NCI-H460 (cell line): Measurements from ENCODE around the gene DQX1. TPM values are rescaled to one million over a fixed set of nuclear protein-coding genes. Genes with fewer than 3 reads are reported as not detected.
A peak's percentile ranks its signal among the peaks of the same experiment; 100 is the strongest.

Source experiments
- DNase-seq: peaks from one replicate; pipeline ENCODE4 v3.0.0-alpha.2; 2016; ENCODE audit warnings: low read depth; ENCODE audit errors: extremely low read depth
- total RNA-seq: library from RNA; depleted of rRNA; stranded (reverse); fragments of >200 nt; shearing (Covaris generic); gene quantifications from 2 replicates; pipeline ENCODE4 v1.2.3, GENCODE V29; 2014

DQX1 gene
- total RNA-seq, 1 experiment from 2014 or later: not detected

DNA sequence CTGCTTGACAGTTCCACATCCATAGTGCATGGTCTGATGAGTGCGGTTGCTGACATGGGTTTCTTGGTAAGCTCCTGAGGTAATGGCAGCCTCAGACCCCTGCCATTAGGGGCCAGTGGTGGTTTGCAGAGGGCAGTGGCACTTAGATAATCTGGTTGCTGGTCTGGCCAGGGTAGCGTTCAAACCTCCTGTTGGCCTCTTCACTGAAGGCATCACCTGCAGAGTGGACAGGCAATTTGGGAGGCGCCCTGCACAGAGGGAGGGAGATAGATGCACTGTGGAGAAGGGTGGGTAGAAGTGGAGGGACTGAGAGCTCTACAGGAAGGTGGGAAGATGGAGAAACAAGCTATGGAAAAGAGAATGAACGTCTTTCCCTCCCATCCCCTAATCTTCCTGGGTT is 7.4 kb upstream of the DQX1 start:
- DNase-seq: no peak

DNA sequence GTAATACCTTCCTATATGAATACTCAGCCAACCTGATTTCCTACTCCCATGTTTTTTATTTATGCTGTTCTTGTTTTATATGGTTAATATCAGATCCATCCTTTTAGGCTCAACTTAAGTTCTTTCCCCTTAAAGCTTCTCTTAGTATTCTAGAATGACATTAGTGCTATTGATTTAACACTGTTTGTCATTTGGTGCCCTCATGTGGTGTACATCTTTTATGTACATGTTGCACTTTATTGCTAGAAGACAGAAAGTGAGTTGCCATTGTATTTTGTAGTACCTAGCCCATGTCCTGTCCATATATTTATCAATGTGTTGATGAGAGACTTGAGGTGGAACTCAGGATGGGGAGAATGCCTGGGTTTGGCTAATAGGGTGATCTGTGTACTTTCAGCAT is 6.2 kb upstream of the DQX1 start:
- peak; percentile 54 for DNase-seq

DNA sequence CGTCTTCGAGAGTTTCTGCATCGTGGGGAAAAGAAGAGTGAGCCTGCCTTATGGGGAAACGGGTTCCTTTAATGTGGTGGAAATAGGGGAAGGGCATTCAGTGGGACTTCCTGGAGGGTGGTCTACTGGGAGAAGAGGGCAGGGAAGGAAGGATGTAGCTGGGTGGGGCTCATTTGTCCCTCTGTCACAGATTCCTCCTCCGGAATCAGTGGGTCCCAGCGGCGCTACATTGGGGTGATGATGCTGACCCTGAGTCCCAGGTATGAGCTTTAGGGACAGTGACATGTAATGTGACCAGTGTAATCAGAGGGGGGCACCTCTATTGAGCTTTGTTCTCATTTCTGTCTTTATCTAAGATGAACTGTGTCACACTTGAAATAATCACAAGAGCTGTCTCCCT is 5.6 kb upstream of the DQX1 start:
- DNase-seq: no peak

DNA sequence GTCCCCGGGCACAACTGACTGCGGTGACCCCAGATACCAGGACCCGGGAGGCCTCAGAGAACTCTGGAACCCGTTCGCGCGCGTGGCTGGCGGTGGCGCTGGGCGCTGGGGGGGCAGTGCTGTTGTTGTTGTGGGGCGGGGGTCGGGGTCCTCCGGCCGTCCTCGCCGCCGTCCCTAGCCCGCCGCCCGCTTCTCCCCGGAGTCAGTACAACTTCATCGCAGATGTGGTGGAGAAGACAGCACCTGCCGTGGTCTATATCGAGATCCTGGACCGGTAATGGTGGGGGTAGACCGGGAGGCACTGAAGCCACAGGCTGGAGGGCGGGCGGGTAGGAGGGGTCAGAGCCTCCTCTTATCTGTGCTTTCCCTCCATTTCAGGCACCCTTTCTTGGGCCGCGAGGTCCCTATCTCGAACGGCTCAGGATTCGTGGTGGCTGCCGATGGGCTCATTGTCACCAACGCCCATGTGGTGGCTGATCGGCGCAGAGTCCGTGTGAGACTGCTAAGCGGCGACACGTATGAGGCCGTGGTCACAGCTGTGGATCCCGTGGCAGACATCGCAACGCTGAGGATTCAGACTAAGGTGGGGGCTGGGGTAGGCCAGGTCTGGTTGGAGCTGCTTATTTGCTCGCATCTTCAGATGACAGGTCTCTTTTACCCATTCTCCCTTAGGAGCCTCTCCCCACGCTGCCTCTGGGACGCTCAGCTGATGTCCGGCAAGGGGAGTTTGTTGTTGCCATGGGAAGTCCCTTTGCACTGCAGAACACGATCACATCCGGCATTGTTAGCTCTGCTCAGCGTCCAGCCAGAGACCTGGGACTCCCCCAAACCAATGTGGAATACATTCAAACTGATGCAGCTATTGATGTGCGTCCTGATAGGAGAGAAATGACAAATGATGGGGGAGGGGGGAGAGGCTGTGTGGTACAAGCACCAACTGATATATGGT is 4.5 kb upstream of the DQX1 start:
- DNase-seq: no peak

DNA sequence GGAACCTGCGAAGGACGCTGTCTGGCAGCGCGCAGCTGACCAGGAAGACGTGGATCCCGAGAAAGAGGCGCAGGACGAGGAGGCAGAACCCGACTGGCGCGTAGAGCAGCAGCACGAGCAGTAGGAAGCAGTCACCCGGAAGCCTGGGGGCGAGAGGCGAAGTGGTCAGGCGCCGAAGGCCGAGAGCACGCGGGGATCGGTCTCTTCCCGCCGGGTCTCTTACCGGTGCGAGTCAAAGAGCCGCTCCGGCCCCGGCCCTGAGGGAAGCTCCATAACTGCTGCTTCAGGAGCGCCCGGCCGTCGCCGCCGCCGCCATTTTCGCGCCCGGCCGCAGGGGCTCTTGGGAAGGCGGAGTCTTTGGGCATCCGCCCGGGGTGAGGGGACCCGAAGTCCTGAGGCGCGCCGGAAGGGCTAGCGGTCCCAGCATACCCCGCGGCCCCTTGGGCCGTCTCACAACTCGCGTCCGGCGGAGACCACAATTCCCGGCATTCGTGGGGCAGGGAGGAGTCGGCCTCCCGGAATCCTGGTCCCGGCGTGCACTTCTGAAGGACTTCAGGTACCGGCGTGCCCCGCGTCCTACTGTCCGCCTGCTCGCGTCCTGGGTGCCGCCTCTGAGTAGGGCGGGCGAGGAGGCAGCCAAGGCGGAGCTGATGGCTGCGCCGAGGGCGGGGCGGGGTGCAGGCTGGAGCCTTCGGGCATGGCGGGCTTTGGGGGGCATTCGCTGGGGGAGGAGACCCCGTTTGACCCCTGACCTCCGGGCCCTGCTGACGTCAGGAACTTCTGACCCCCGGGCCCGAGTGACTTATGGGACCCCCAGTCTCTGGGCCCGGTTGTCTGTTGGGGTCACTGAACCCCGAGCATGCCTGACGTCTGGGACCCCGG is 3.6 kb upstream of the DQX1 start, which contains the start of the genes AUP1 and HTRA2:
TSS of gene AUP1 (minus strand) at position 350 of the 882 bp plus-strand sequence. CDS start at position 273, 77 bp downstream.
TSS of gene HTRA2 (plus strand) at position 577 of the 882 bp plus-strand sequence. CDS start at position 651, 74 bp downstream.
- peak; percentile 99 for DNase-seq

DNA sequence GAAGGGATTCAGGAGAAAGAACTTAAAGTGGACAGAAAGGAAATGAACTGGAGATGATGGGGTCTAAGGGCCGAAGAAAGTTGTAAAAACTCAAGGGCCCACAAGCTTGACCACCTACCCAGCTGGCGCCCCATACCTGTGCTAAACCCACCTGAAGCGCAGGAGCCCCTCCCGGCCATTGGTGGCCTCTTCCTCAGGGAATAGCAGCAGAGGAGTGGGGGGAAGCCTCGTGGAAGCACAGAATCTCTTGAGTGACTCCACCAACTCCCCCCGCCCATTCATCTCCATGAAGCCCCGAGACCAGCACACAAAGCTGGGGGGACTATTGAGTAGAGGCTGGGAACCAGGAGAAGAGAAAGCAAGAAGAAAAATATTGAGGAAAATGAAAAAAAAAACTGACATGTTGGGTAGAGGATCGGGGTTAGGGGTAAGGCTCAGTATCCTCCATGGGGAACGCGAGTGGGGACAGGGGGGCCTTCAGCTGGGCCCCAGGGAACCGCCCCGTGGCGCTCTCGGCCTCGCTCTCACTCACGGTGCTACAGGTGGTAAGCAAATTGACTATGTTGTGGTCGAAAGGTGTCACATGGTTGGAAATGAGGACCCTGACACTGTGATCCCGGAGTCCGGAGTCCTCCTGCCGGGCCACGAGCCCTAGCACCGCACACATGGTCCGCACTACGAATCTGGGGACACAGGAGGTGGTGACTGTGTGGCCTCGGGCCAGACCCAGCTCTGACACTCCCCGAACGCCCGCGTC is 2.7 kb upstream of the DQX1 start:
- no peak for DNase-seq

DNA sequence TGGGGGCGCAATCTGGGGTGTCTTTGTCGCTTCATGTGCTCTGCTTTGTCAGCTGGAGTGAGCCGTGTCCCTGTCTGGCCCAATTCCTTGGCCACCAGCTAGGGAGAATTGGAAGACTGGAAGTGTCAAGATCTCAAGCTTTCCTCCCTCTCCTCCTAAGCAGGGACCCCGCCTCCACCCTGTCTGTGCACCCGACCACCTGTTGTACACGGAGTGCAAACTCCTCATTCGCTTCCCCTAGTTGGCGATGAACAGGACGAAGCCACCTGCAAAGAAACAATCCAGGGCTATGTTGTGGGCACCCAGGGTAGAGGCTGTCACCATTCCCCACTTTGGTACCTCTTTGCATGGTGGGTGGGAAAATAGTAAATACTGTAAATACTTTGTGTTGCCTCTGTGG is 1.7 kb upstream of the DQX1 start:
- DNase-seq: no peak

DNA sequence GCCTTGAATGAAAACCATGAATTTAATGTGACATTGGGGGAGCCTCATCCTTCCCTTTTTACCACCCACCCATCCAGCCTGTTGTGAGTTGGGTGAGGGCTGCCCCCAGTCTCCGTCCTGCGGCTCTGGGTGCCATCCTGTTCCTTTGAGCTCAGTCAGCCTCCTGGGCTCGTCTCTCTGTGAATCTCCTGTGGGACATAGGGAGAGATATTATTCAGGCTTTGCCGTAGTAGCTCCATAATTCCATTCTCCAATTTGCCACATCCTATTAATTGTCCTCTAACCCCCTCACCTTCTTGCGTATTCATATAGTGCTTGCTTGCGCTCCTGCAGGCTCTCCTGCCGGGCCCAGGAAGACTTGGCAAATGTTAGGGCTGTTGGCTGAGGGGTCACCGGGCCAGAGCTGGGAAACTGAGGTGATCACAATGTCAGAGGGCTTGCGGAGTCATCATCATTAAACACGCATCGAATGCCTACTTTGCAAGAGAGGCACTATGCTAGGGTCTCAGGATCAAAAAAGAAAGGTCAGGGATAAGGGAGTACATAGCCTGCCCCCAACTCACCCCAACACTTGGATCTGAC is 709 bp upstream of the DQX1 start:
- DNase-seq: no peak

DNA sequence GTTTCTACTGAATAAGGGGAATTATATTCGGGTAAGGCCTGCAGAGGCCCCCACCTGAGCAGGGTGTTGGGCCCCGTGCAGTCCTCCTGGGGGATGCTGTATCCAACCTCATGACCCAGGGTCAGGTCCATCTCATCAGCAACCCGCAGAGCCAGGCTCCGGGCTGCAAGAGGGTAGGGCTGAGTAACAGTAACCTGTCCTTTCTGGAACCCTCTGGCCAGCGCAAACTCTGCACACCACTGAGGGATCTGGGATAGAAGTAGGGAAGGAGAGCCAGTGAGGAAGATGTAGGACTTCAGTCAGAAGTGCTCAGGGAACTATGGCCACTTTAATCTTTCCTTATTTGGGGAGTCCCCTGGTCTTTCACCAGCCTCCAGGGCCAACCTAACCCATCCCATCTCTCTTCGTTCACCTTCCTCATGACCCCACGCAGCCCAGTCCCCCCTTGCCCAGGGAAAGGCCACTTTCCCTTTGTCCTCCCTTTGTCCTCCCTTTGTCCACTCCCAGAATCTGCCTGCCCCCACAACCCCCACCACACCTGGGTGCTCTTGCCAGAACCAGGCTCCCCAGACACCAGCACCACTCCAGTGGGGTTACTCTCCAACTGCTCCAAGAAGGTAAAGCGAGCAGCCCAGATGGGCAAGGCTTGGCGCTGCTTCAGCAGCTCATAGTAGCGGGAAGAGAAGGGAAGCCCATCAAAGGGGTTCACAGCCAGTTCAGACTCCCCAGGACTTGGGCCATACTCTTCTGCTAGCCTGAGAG is 895 bp downstream of the DQX1 start:
- DNase-seq: no peak

DNA sequence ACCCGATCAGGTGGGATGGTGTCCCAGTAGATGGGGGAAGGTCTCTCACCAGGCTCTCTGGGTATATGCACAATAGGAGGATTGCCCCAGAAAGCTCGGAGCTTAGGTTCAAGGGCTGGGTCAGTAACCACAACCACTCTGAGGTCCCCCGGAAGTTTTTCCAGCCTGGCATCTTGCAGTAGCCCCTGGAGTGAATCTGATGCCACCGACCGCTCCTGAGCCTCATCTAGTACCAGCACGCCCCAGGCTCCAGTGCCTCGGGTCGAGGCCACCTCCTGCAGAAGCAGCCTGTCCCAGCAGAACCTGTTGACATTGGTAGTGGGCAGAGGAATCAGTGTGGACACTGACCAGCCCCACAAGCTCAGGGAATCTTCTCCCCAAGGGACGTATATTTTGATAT is 2.0 kb downstream of the DQX1 start:
- no peak for DNase-seq

DNA sequence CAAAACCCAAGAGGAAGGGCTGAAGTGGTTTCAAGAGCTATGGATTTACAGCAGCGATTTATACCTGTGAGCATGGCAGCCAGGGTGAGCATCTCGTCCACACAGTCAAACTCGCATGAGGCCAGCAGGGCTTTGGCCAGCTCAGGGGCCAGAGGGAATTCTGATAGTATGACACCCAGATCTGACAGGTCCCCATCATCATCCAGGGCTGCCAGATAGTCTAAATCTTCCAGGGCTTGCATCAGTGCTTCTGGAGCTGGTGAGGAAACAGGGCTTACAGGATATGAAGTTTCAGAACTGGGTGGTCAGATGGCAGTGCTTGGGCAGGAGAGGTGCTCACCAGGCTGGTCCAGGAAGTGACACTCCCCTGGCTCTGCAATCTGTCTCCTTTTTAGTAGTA is 3.5 kb downstream of the DQX1 start:
- DNase-seq: no peak

DNA sequence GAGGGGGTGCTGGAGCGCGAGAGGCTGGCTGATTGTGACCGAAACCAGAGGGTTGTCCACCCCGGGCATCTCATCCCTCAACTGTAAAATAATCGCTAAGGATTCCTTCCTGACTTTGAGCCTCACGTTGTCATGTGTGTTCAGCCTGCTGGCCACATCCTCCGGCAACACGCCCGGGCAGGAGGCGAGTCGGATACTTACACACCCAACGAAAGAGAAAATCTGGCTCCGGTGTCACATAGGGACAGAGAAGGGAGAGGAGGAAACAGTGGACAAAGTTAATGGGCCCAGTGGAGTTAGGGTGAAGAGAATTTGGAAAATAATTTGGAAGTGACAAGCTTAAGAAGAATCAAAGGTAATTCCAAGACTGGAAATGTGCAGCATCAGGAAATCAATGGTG is 9.4 kb downstream of the DQX1 start:
- no peak for DNase-seq

DNA sequence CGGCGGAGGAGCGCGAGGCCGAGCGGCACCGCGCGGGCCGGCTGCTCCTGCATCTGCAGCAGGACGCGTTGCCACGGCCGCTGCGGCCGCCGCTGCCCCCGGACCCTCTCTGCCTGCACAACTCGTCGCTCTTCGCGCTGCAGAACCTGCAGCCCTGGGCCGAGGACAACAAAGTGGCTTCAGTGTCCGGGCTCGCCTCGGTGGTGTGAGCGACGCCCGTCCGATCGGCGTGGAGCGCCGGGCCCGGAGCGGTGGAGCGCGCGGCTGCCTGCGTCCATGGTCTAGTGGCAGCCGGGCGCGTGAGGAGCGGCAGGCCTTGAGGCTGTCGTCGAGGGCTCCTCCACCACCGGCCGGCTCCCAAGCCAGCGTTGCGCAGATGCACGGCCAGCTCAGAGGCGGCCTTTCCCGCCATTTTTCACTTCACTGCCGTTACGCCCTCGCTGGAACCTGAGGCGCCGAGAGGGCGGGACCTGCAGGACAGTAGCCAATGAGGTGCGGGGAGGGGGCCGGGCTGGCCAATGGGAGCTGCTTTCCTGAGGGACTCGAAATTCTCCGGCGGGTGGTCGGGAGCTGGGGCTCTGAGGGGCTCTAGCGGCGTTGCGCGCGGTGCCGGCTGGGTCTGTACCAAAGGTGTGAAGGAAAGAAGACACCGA is 9.9 kb downstream of the DQX1 start:
- no peak for DNase-seq

DNA sequence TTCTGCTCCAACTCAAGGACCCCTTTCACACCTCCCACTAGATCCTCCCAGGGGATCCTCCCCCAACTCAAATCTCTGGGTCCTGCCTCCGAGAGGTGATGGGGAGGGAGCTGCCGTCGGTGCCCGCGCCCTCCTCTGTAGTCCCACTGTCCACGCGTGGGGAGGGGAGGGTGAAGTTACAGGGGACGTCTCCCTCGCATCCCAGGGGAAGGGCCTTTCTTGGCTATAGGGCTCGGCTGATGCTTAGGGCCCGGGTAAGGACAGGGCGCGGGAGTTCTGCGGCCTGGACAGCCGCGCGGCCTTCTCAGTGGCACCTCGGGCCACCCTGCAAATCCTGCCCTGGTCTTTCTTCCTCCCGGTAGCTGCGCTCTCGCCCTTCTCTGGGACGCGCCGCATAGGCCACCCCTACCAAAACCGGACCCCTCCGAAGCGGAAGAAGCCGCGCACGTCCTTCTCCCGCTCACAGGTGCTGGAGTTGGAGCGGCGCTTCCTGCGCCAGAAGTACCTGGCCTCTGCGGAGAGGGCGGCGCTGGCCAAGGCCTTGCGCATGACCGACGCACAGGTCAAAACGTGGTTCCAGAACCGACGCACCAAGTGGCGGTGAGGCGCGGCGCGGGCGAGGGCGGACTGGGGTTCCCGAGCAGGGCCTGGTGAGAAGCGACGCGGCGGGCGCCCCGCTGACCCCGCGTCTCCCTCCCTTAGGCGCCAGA is 10.6 kb downstream of the DQX1 start:
- DNase-seq: no peak

DNA sequence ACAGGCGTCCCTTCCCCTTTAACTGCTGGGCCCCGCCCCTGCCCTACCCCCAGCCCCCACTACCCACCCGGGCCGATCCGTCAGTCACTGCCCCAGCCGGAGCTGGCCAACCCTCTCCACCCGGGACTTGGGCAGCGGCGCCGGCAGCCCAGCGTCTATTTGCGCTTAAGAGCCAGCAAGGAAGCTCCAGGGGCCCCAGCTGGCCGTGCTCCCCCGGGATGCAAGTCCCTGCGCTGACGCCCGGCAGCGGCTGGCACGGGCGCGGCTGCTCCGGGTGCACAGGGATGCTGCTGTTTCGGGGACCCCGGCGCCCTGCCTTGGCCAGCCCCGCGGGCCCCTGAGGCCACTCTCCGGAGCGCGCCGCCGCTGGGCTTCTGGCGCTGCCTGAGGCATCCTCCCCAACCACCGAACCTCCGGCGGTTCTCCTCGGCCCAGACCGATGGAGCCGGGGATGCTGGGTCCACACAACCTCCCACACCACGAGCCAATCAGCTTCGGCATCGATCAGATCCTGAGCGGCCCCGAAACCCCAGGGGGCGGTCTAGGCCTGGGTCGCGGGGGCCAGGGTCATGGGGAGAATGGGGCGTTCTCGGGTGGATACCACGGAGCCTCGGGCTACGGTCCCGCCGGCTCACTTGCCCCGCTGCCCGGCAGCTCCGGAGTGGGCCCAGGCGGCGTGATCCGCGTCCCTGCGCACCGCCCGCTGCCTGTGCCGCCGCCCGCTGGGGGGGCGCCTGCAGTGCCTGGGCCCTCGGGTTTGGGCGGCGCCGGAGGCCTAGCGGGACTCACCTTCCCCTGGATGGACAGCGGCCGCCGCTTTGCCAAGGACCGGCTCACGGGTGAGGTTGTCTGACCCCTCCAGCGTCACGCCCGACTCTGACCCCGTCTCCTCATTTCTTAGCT is 11.4 kb downstream of the DQX1 start, which contains the start of gene TLX2:
TSS of gene TLX2 (plus strand) at position 83 of the 903 bp plus-strand sequence. CDS start at position 440, 357 bp downstream.
- no peak for DNase-seq

DNA sequence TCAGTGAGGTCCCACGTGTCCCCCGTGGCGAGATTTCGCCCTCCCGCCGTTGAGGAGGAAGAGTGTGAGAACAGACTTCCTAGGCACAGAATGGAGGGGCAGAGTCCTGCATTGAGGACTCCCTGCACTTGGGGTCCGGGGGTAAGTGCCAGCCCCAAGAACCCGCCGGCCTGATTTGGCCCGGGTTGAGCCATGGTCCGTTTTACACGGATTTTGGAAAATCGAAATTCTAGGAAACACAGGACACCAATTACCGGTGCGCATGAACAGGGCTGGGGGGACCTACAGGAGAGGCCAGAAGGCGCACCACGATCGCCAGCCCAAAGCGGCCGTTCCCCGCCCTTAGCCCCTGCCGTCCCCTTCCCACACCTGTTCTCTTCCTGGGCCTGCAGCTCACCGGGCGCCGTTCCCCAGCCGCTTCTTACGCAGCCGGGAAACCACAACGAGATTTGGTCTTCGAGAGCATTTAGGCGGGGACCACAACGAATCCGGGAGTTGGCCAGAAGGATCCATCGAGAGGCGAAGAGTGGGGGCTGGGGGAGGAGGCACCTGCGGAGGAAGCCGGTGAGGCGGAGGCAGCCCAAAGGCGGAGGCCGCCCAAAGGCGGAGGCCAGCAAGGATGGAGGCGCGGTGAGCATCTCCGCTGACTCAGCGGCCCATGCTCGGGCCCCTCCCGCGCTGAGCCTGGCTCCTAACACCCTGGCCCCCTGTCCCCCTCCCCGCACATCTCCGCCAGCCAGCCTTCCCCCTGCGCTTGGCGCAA is 12.2 kb downstream of the DQX1 start:
- DNase-seq: no peak
